Motor neuron (in vitro differentiated cells): ENCODE data around the gene FGGY. TPM values are rescaled to one million over a fixed set of nuclear protein-coding genes. Genes with fewer than 3 reads are reported as not detected.
A peak's percentile ranks its signal among the peaks of the same experiment; 100 is the strongest.

Experiments used
- ATAC-seq, 8 experiments: fragments of 200-7000 bp; cut with Tn5 transposase; replicated peaks in 6 of 8; 2 replicates each; pipeline ENCODE4 v1.8.0; 2021; ENCODE audit warnings: mild to moderate bottlenecking in 8 of 8, moderate library complexity in 8 of 8
- H3K27ac ChIP-seq, 2 donors: fragments of 250-450 bp; sonication (Bioruptor Pico); 2 replicates each; pipeline ENCODE4 v1.9.0; 2021; ENCODE audit warnings: antibody characterized with exemption in 2 of 2, mild to moderate bottlenecking in 2 of 2, moderate library complexity in 1 of 2
- H3K4me1 ChIP-seq, 2 donors: fragments of 250-450 bp; sonication (Bioruptor Pico); replicated peaks in 1 of 2; 2 replicates each; pipeline ENCODE4 v1.6.1; 2021; ENCODE audit warnings: antibody characterized with exemption in 2 of 2, mild to moderate bottlenecking in 2 of 2, moderate library complexity in 1 of 2
- H3K4me3 ChIP-seq, 5 donors: fragments of 250-450 bp; sonication (Bioruptor Pico); 2 replicates each; pipeline ENCODE4 v1.9.0; 2021; ENCODE audit warnings: antibody characterized with exemption in 5 of 5, mild to moderate bottlenecking in 5 of 5, moderate library complexity in 4 of 5
- WGBS, 10 experiments: fragments of 450-650 bp; shearing (Covaris generic); methylation state at CpG; one replicate each; pipeline ENCODE4 v1.0.0; 2022; 5-methylcytosine and 5-hydroxymethylcytosine counted together
- in situ Hi-C, 9 experiments: fragments of 400-800 bp; cut with MboI; loops; one replicate each; pipeline ENCODE4 v1.15.0; 2021; ENCODE audit warnings: low sequenced_read_pairs in 9 of 9, low pct_unique_long_range_greater_than_20kb in 2 of 9; ENCODE audit not compliant: unreplicated experiment in 9 of 9
- total RNA-seq, 8 experiments: library from RNA; unstranded; fragments of 300-600 nt; gene quantifications; 2 replicates each; pipeline versions ENCODE4 v1.2.3 to v1.2.4, GENCODE V29; 2022

The FGGY gene
- total RNA-seq, 8 experiments from 2014 or later: 8.4 to 33.0 (median 18.6) TPM

GRCh38 chr1:59366346-59366745 lies 69.5 kb downstream of the FGGY start:
- ATAC-seq: peak in 3 of 8 experiments; percentile 21 to 59 (median 25)
- WGBS, 10 experiments: 59 to 94% (median 78%) methylated on average over 1 to 5 of the region's 5 CpGs
- Histone ChIP-seq H3K4me3 (no peak overlapping the region), H3K27ac (no peak overlapping the region), H3K4me1 (peaks cover 16 to 19% of the 10 kb centered on the region in 2 donors)
- in situ Hi-C loops: no loop called here

GRCh38 chr1:59367301-59368007 lies 70.6 kb downstream of the FGGY start:
- no peak overlapping the region for H3K4me3 ChIP-seq
- in situ Hi-C loops: no loop called here
- H3K27ac ChIP-seq: no peak overlapping the region
- WGBS, 10 experiments: 3 to 80% (median 66%) methylated on average over 2 to 6 of the region's 6 CpGs; no CpG with 5 or more reads in 2 of the 10 experiments
- H3K4me1 ChIP-seq: peaks cover 16% of the 10 kb centered on the region in 2 donors
- ATAC-seq: peak; percentile 59 to 99 (median 80)

GRCh38 chr1:59368008-59368670 lies 71.2 kb downstream of the FGGY start:
- in situ Hi-C loops: no loop called here
- no peak overlapping the region for H3K4me3 ChIP-seq
- 0 to 100% (median 85%) methylated on average over 1 to 5 of the region's 5 CpGs; no CpG with 5 or more reads in 2 of the 10 experiments for WGBS, 10 experiments
- H3K27ac ChIP-seq: no peak overlapping the region
- peak in 6 of 8 experiments; percentile 40 to 58 (median 45) for ATAC-seq
- peaks cover 16% of the 10 kb centered on the region in 2 donors for H3K4me1 ChIP-seq

- in situ Hi-C loops: no loop called here
- H3K27ac ChIP-seq: no peak overlapping the region
These were observed 78.7 kb downstream of the FGGY start for GRCh38 chr1:59375321-59376220.

GRCh38 chr1:59377350-59377904 lies 80.5 kb downstream of the FGGY start:
- 50 to 100% (median 86%) methylated on average over 1 to 3 of the region's 3 CpGs; no CpG with 5 or more reads in 1 of the 10 experiments for WGBS, 10 experiments
- in situ Hi-C loops: no loop called here
- Histone ChIP-seq H3K4me3 (no peak overlapping the region), H3K4me1 (no peaks in the 10 kb centered on the region), H3K27ac (no peak overlapping the region)
- no peak for ATAC-seq

More at GRCh38 chr1:59375321-59376220, 78.7 kb downstream of the FGGY start:
- ATAC-seq: peak in 2 of 8 experiments; percentile 79 to 85
- Histone ChIP-seq H3K4me1 (no peaks in the 10 kb centered on the region), H3K4me3 (no peak overlapping the region)
- WGBS, 10 experiments: 5 to 100% (median 88%) methylated on average over 2 to 6 of the region's 6 CpGs

GRCh38 chr1:59378621-59379370 lies 81.9 kb downstream of the FGGY start:
- WGBS, 10 experiments: 60 to 97% (median 82%) methylated on average over 2 to 7 of the region's 7 CpGs; no CpG with 5 or more reads in 2 of the 10 experiments
- in situ Hi-C loops: no loop called here
- Histone ChIP-seq H3K4me1 (no peaks in the 10 kb centered on the region), H3K4me3 (no peak overlapping the region), H3K27ac (no peak overlapping the region)
- no peak for ATAC-seq

GRCh38 chr1:59379371-59379728 lies 82.5 kb downstream of the FGGY start:
- no peak for ATAC-seq
- in situ Hi-C loops: no loop called here

GRCh38 chr1:59383963-59384362 lies 87.1 kb downstream of the FGGY start:
- Histone ChIP-seq H3K4me3 (no peak overlapping the region), H3K27ac (no peak overlapping the region), H3K4me1 (peaks cover 0 to 4% of the 10 kb centered on the region in 2 donors)
- peak in 1 of 8 experiments; percentile 30 for ATAC-seq
- in situ Hi-C loops: no loop called here
- WGBS, 10 experiments: 31 to 100% (median 78%) methylated on average over 1 to 2 of the region's 3 CpGs; no CpG with 5 or more reads in 3 of the 10 experiments

More at GRCh38 chr1:59379371-59379728, 82.5 kb downstream of the FGGY start:
- H3K4me3 ChIP-seq: no peak overlapping the region
- H3K27ac ChIP-seq: no peak overlapping the region
- H3K4me1 ChIP-seq: peaks cover 0 to 2% of the 10 kb centered on the region in 2 donors

GRCh38 chr1:59384443-59384842 lies 87.5 kb downstream of the FGGY start:
- 0 to 100% (median 59%) methylated on average over 1 of the region's 1 CpG; no CpG with 5 or more reads in 2 of the 10 experiments for WGBS, 10 experiments
- no peak for ATAC-seq
- Histone ChIP-seq H3K4me1 (peaks cover 0 to 4% of the 10 kb centered on the region in 2 donors), H3K4me3 (no peak overlapping the region), H3K27ac (no peak overlapping the region)
- in situ Hi-C loops: no loop called here

- H3K4me3 ChIP-seq: no peak overlapping the region
- no peak for ATAC-seq
- peaks cover 10 to 12% of the 10 kb centered on the region in 2 donors for H3K4me1 ChIP-seq
- in situ Hi-C loops: no loop called here
- WGBS, 10 experiments: 20 to 100% (median 83%) methylated on average over 1 to 3 of the region's 3 CpGs; no CpG with 5 or more reads in 1 of the 10 experiments
- H3K27ac ChIP-seq: no peak overlapping the region
These were observed 91.3 kb downstream of the FGGY start for GRCh38 chr1:59388191-59388590.

GRCh38 chr1:59389847-59390246 lies 93.0 kb downstream of the FGGY start:
- in situ Hi-C loops: no loop called here
- H3K27ac ChIP-seq: no peak overlapping the region
- H3K4me3 ChIP-seq: no peak overlapping the region
- peaks cover 24 to 26% of the 10 kb centered on the region in 2 donors for H3K4me1 ChIP-seq
- ATAC-seq: peak in 1 of 8 experiments; percentile 15

GRCh38 chr1:59390307-59390706 lies 93.4 kb downstream of the FGGY start:
- peaks cover 24 to 26% of the 10 kb centered on the region in 2 donors for H3K4me1 ChIP-seq
- H3K4me3 ChIP-seq: no peak overlapping the region
- H3K27ac ChIP-seq: no peak overlapping the region
- WGBS, 10 experiments: 94 to 100% (median 100%) methylated on average over 1 to 3 of the region's 3 CpGs; no CpG with 5 or more reads in 1 of the 10 experiments
- in situ Hi-C loops: no loop called here
- no peak for ATAC-seq
